Neuronal stem cell (in vitro differentiated cells): ENCODE results near the gene MAPK4. TPM values are rescaled to one million over a fixed set of nuclear protein-coding genes. Genes with fewer than 3 reads are reported as not detected.
"Not testable (repeated sequence)": the region's sequence is repeated elsewhere in the genome, so short reads cannot be mapped to it uniquely, and the experiment has no call there.

Source experiments
- DNase-seq: peaks from one replicate; pipeline ENCODE4 v3.0.0-alpha.2; 2013; ENCODE audit warnings: low spot score
- H2AFZ ChIP-seq: one replicate; pipeline ENCODE4 v1.6.1; 2013; ENCODE audit warnings: mild to moderate bottlenecking, low read length, inconsistent platforms
- H2AK5ac ChIP-seq: 2 replicates; pipeline ENCODE4 v1.6.1; 2013; ENCODE audit warnings: low read depth, mild to moderate bottlenecking, inconsistent platforms, low read length, moderate library complexity, mixed read lengths
- H2BK120ac ChIP-seq: 2 replicates; pipeline ENCODE4 v1.6.1; 2013; ENCODE audit warnings: low read depth, mild to moderate bottlenecking, inconsistent platforms, low read length, moderate library complexity, mixed read lengths
- H2BK12ac ChIP-seq: one replicate; pipeline ENCODE4 v1.6.1; 2013; ENCODE audit warnings: low read length, inconsistent platforms
- H2BK15ac ChIP-seq: 2 replicates; pipeline ENCODE4 v1.6.1; 2013; ENCODE audit warnings: mild to moderate bottlenecking, low read length, inconsistent platforms, mixed read lengths
- H2BK5ac ChIP-seq: one replicate; pipeline ENCODE4 v1.6.1; 2013; ENCODE audit warnings: inconsistent platforms, mild to moderate bottlenecking, low read length, moderate library complexity
- H3K14ac ChIP-seq: one replicate; pipeline ENCODE4 v1.6.1; 2013; ENCODE audit warnings: low read length, inconsistent platforms
- H3K18ac ChIP-seq: 2 replicates; pipeline ENCODE4 v1.6.1; 2013; ENCODE audit warnings: low read length, inconsistent platforms
- H3K23ac ChIP-seq: 2 replicates; pipeline ENCODE4 v1.6.1; 2013; ENCODE audit warnings: low read depth, mild to moderate bottlenecking, mixed read lengths, low read length, inconsistent platforms; ENCODE audit not compliant: poor library complexity
- H3K27ac ChIP-seq: replicated peaks from 3 replicates; pipeline ENCODE4 v1.5.1; 2013; ENCODE audit warnings: low read length, inconsistent platforms
- H3K27me3 ChIP-seq, 3 experiments: 2 replicates each; pipeline ENCODE4 v1.6.1; 2013; ENCODE audit warnings: low read length in 3 of 3, mild to moderate bottlenecking in 2 of 3, inconsistent platforms in 1 of 3, low read depth in 1 of 3, mixed read lengths in 1 of 3, moderate library complexity in 1 of 3; ENCODE audit not compliant: control insufficient read depth in 3 of 3, insufficient read depth in 3 of 3
- H3K36me3 ChIP-seq, 2 donors: replicated peaks in 1 of 2; 2 replicates each; pipeline ENCODE4 v1.6.1; 2013; ENCODE audit warnings: low read length in 2 of 2; ENCODE audit not compliant: control insufficient read depth in 2 of 2, insufficient read depth in 2 of 2
- H3K4ac ChIP-seq: 2 replicates; pipeline ENCODE4 v1.6.1; 2013; ENCODE audit warnings: inconsistent platforms, mild to moderate bottlenecking, low read length, moderate library complexity
- H3K4me1 ChIP-seq, 2 donors: 1 replicate in 1 of 2; 2 replicates in 1 of 2; pipeline ENCODE4 v1.6.1; 2013; ENCODE audit warnings: low read length in 2 of 2, low read depth in 1 of 2; ENCODE audit not compliant: control insufficient read depth in 2 of 2, insufficient read depth in 1 of 2
- H3K4me2 ChIP-seq: one replicate; pipeline ENCODE4 v1.6.1; 2013; ENCODE audit warnings: mild to moderate bottlenecking, low read length, inconsistent platforms; ENCODE audit not compliant: insufficient read depth, poor library complexity, severe bottlenecking
- H3K4me3 ChIP-seq, 2 donors: 2 replicates each; pipeline ENCODE4 v1.5.1; 2013; ENCODE audit warnings: low read length in 2 of 2, mild to moderate bottlenecking in 2 of 2, inconsistent platforms in 1 of 2, moderate library complexity in 1 of 2
- H3K79me1 ChIP-seq: one replicate; pipeline ENCODE4 v1.6.1; 2013; ENCODE audit warnings: low read depth, mild to moderate bottlenecking, inconsistent platforms, low read length, moderate library complexity
- H3K9ac ChIP-seq: one replicate; pipeline ENCODE4 v1.6.1; 2013; ENCODE audit warnings: mild to moderate bottlenecking, low read depth, low read length, inconsistent platforms; ENCODE audit not compliant: poor library complexity
- H3K9me3 ChIP-seq, 2 donors: replicated peaks in 1 of 2; 2 replicates each; pipeline versions ENCODE3 to v1.6.1; 2013; ENCODE audit warnings: low read length in 2 of 2, mild to moderate bottlenecking in 2 of 2, inconsistent platforms in 1 of 2, low read depth in 1 of 2, mixed read lengths in 1 of 2, moderate library complexity in 1 of 2; ENCODE audit not compliant: control insufficient read depth in 2 of 2, insufficient read depth in 1 of 2
- H4K8ac ChIP-seq: one replicate; pipeline ENCODE4 v1.6.1; 2013; ENCODE audit warnings: low read depth, mild to moderate bottlenecking, inconsistent platforms, low read length, moderate library complexity
- H4K91ac ChIP-seq: one replicate; pipeline ENCODE4 v1.6.1; 2013; ENCODE audit warnings: low read length, low read depth, mild to moderate bottlenecking, inconsistent platforms; ENCODE audit not compliant: poor library complexity
- WGBS, 2 donors: extraction: QIAGEN DNeasy Blood & Tissue Kit; methylation state at CpG; one replicate each; pipeline ENCODE4 v1.1.7; 2013; ENCODE audit warnings: missing lambda C conversion rate in 2 of 2, mixed read lengths in 1 of 2; ENCODE audit not compliant: insufficient read length in 2 of 2, insufficient replicate concordance in 1 of 2; ENCODE audit errors: extremely low coverage in 2 of 2; 5-methylcytosine and 5-hydroxymethylcytosine counted together
- polyA plus RNA-seq, 2 experiments: library from polyadenylated mRNA; stranded (reverse); fragments of 200-250 nt; gene quantifications; one replicate each; pipeline ENCODE4 v1.2.3, GENCODE V29; 2013

Gene MAPK4
- polyA plus RNA-seq (2013, experiment 1 of 2), result 8.2 TPM
- polyA plus RNA-seq (2013, experiment 2 of 2), result 8.2 TPM

- H3K36me3 ChIP-seq, result no peaks in the 10 kb centered on the region
- no peaks in the 10 kb centered on the region for H3K79me1 ChIP-seq
- peak within 1 kb of the TSS; percentile 69 for H2BK15ac ChIP-seq
- peak within 1 kb of the TSS; percentile 87 for H3K9ac ChIP-seq
- H3K18ac ChIP-seq, result peak within 1 kb of the TSS; percentile 96
- no peak within 1 kb of the TSS for H2BK12ac ChIP-seq
- no peak within 1 kb of the TSS for H3K27ac ChIP-seq
- no peak within 1 kb of the TSS for H4K91ac ChIP-seq
- DNase-seq, result peak; percentile 48
- peak within 1 kb of the TSS; percentile 83 for H2BK5ac ChIP-seq
- H3K4me1 ChIP-seq, result peaks cover 0 to 3% of the 10 kb centered on the region in 2 donors
- H3K4ac ChIP-seq, result no peak within 1 kb of the TSS
- H3K4me2 ChIP-seq, result peak within 1 kb of the TSS; percentile 88
- peak within 1 kb of the TSS; percentile 99 for H2AFZ ChIP-seq
- peaks cover 0 to 31% (median 20%) of the 10 kb centered on the region in 3 experiments for H3K27me3 ChIP-seq
- H3K4me3 ChIP-seq, result peak within 1 kb of the TSS; percentile 66 to 92
- whole genome bisulfite sequencing, 2 donors, result no CpG with 5 or more reads among the region's 109 CpGs
- H2AK5ac ChIP-seq, result no peak within 1 kb of the TSS
- H3K23ac ChIP-seq, result no peak within 1 kb of the TSS
- peak within 1 kb of the TSS; percentile 50 for H3K14ac ChIP-seq
- peaks cover 0 to 4% of the 10 kb centered on the region in 2 donors for H3K9me3 ChIP-seq
- H2BK120ac ChIP-seq, result peak within 1 kb of the TSS; percentile 53
- no peak within 1 kb of the TSS for H4K8ac ChIP-seq
These were observed at the start of gene MAPK4 for GRCh38 chr18:50559752-50560680. Gene MAPK4, plus strand, starts transcription at chr18:50560087. Its CDS starts 103,872 bp downstream, at chr18:50663959.

GRCh38 chr18:50517277-50517676 lies 42.6 kb upstream of the MAPK4 start:
- not testable (repeated sequence) for H2AFZ ChIP-seq, H3K23ac ChIP-seq, H4K8ac ChIP-seq, H3K4me1 ChIP-seq, H2BK12ac ChIP-seq, H3K27me3 ChIP-seq, H4K91ac ChIP-seq, H2BK5ac ChIP-seq, H3K36me3 ChIP-seq, H3K27ac ChIP-seq, H2AK5ac ChIP-seq, H3K4ac ChIP-seq, H3K9me3 ChIP-seq, H2BK120ac ChIP-seq, H2BK15ac ChIP-seq, H3K14ac ChIP-seq, H3K4me2 ChIP-seq, H3K79me1 ChIP-seq, H3K18ac ChIP-seq, H3K9ac ChIP-seq, DNase-seq, H3K4me3 ChIP-seq
- no CpG with 5 or more reads among the region's 5 CpGs for WGBS, 2 donors

DNA sequence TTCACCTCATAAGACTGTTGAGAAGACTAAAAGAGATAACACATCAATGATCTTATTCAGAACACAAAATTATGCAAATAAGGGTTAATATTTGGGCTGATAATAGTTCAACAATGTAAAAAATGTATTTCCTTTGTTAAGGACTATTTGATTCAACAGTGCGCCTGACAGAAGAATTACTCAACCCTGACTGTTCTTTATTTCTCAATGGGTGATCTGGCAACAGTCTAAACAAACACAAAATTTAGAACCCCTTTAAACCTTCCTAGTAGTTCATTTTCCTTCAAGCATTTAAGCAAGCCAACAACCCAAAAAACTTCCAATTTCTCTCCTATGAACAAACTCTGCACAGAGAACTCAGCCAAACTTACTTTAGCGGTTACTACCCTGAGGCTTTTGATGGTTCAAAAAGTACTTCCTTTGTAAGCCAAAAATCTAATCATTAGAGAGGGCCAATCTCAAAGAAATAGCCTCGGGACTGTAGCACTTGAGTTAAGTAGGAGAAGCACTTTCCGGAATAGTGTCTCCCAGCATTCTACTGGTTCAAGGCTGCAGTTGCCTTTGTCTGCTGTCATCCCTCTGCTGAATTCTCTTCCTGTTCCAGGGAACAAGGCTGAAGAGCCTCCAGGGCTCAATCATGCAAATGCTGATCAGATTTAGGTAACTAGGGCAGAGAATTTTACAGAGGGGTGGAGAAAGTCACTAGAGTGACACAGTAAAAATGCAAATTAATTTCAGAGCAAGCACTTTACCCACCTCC lies 40.9 kb upstream of the MAPK4 start:
- H3K36me3 ChIP-seq, result no peaks in the 10 kb centered on the region
- H3K9ac ChIP-seq, result no peak overlapping the region
- no peak overlapping the region for H3K14ac ChIP-seq
- H3K27ac ChIP-seq, result no peak overlapping the region
- H3K23ac ChIP-seq, result no peak overlapping the region
- H3K4ac ChIP-seq, result no peak overlapping the region
- H2AK5ac ChIP-seq, result no peak overlapping the region
- peaks cover 8 to 9% of the 10 kb centered on the region in 2 donors for H3K4me1 ChIP-seq
- no peak overlapping the region for H2AFZ ChIP-seq
- H2BK15ac ChIP-seq, result no peak overlapping the region
- H3K4me2 ChIP-seq, result no peak overlapping the region
- peaks cover 0 to 3% (median 0%) of the 10 kb centered on the region in 3 experiments for H3K27me3 ChIP-seq
- no peak overlapping the region for H2BK12ac ChIP-seq
- no peak overlapping the region for H3K4me3 ChIP-seq
- H3K18ac ChIP-seq, result no peak overlapping the region
- no peak overlapping the region for H2BK5ac ChIP-seq
- WGBS, 2 donors, result no CpG with 5 or more reads among the region's 4 CpGs
- H3K79me1 ChIP-seq, result no peaks in the 10 kb centered on the region
- no peak for DNase-seq
- H4K8ac ChIP-seq, result no peak overlapping the region
- no peak overlapping the region for H4K91ac ChIP-seq
- H2BK120ac ChIP-seq, result no peak overlapping the region
- no peaks in the 10 kb centered on the region for H3K9me3 ChIP-seq

GRCh38 chr18:50523165-50523564 lies 36.7 kb upstream of the MAPK4 start:
- H3K9me3 ChIP-seq, result no peaks in the 10 kb centered on the region
- H3K23ac ChIP-seq, result no peak overlapping the region
- H4K8ac ChIP-seq, result no peak overlapping the region
- H3K14ac ChIP-seq, result no peak overlapping the region
- no peak overlapping the region for H3K4me3 ChIP-seq
- H2AFZ ChIP-seq, result peak overlapping the region; percentile 73
- H2BK120ac ChIP-seq, result no peak overlapping the region
- H3K4me2 ChIP-seq, result no peak overlapping the region
- H3K36me3 ChIP-seq, result no peaks in the 10 kb centered on the region
- DNase-seq, result no peak
- H2BK5ac ChIP-seq, result no peak overlapping the region
- H3K27me3 ChIP-seq, result no peaks in the 10 kb centered on the region
- no peak overlapping the region for H3K27ac ChIP-seq
- no CpG with 5 or more reads among the region's 6 CpGs for WGBS, 2 donors
- H2BK12ac ChIP-seq, result no peak overlapping the region
- H3K9ac ChIP-seq, result no peak overlapping the region
- peaks cover 11 to 12% of the 10 kb centered on the region in 2 donors for H3K4me1 ChIP-seq
- H2AK5ac ChIP-seq, result no peak overlapping the region
- H2BK15ac ChIP-seq, result no peak overlapping the region
- H3K79me1 ChIP-seq, result no peaks in the 10 kb centered on the region
- H4K91ac ChIP-seq, result no peak overlapping the region
- no peak overlapping the region for H3K18ac ChIP-seq
- H3K4ac ChIP-seq, result no peak overlapping the region
